ENCODE results near the gene CLIC2. TPM values are rescaled to one million over a fixed set of nuclear protein-coding genes. Genes with fewer than 3 reads are reported as not detected.
"Not testable (repeated sequence)": the region's sequence is repeated elsewhere in the genome, so short reads cannot be mapped to it uniquely, and the experiment has no call there.

The CLIC2 gene
- total RNA-seq: 1 to 10 TPM in 1 of 2 donors, under 1 TPM in 1; 0.64 to 1.0 TPM
- 0.18 TPM for polyA plus RNA-seq (2013, experiment 1 of 2)
- polyA plus RNA-seq (2013, experiment 2 of 2): 0.46 TPM
- long read RNA-seq, experiment 1: 0 reads
- long read RNA-seq, experiment 2: 0 reads
- long read RNA-seq, experiment 3: 0 reads
- long read RNA-seq, experiment 4: 0 reads

- Histone ChIP-seq H3K9ac (ENCODE audit: extremely low read depth, low read length, poor library complexity, severe bottlenecking) (no peak within 1 kb of the TSS), H3K36me3 (ENCODE audit: control insufficient read depth, insufficient read depth, low read length) (no peaks in the 10 kb centered on the region), H3K27ac (ENCODE audit: low read depth, low read length) (no peak within 1 kb of the TSS), H3K27me3 (ENCODE audit: control insufficient read depth, insufficient read depth, low read length, poor library complexity, severe bottlenecking) (no peaks in the 10 kb centered on the region), H3K4me3 (ENCODE audit: low read length) (no peak within 1 kb of the TSS), H3K4me1 (ENCODE audit: control insufficient read depth, insufficient read depth, low read length) (no peaks in the 10 kb centered on the region), H3K9me3 (ENCODE audit: control insufficient read depth, low read length) (no peaks in the 10 kb centered on the region)
- 81 to 100% methylated on average over 2 to 4 of the region's 5 CpGs for WGBS, 2 experiments (ENCODE audit: insufficient coverage in 1 of 2, insufficient read length in 1 of 2)
- peaks cover 11% of the 10 kb centered on the region for H3K9me3 Mint-ChIP-seq
- TF ChIP-seq, protein P1, sequence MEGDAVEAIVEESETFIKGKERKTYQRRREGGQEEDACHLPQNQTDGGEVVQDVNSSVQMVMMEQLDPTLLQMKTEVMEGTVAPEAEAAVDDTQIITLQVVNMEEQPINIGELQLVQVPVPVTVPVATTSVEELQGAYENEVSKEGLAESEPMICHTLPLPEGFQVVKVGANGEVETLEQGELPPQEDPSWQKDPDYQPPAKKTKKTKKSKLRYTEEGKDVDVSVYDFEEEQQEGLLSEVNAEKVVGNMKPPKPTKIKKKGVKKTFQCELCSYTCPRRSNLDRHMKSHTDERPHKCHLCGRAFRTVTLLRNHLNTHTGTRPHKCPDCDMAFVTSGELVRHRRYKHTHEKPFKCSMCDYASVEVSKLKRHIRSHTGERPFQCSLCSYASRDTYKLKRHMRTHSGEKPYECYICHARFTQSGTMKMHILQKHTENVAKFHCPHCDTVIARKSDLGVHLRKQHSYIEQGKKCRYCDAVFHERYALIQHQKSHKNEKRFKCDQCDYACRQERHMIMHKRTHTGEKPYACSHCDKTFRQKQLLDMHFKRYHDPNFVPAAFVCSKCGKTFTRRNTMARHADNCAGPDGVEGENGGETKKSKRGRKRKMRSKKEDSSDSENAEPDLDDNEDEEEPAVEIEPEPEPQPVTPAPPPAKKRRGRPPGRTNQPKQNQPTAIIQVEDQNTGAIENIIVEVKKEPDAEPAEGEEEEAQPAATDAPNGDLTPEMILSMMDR (conservative IDR thresholded peaks at IDR 0.05): no peak
- H3K4me1 Mint-ChIP-seq: no peaks in the 10 kb centered on the region
- H3K27me3 Mint-ChIP-seq (ENCODE audit: insufficient read depth): peaks cover 4% of the 10 kb centered on the region
- no peak within 1 kb of the TSS for H3K4me3 Mint-ChIP-seq
- no peak for DNase-seq
- no peaks in the 10 kb centered on the region for H3K36me3 Mint-ChIP-seq (ENCODE audit: low read depth)
- H3K27ac Mint-ChIP-seq: no peak within 1 kb of the TSS
These were observed at the start of gene CLIC2 for GRCh38 chrX:155334486-155335336. Gene CLIC2, minus strand, starts transcription at chrX:155334614. Its CDS starts 187 bp downstream, at chrX:155334427.

GRCh38 chrX:155382529-155382967 is 48.1 kb upstream of the CLIC2 start:
- not testable (repeated sequence) for H3K4me1 Mint-ChIP-seq; H3K4me3 Mint-ChIP-seq; H3K27me3 Mint-ChIP-seq (ENCODE audit: insufficient read depth); H3K27ac ChIP-seq (ENCODE audit: low read depth, low read length); H3K36me3 Mint-ChIP-seq (ENCODE audit: low read depth); H3K9ac ChIP-seq (ENCODE audit: extremely low read depth, low read length, poor library complexity, severe bottlenecking); H3K4me1 ChIP-seq (ENCODE audit: control insufficient read depth, insufficient read depth, low read length); H3K27me3 ChIP-seq (ENCODE audit: control insufficient read depth, insufficient read depth, low read length, poor library complexity, severe bottlenecking); DNase-seq; H3K9me3 Mint-ChIP-seq; H3K9me3 ChIP-seq (ENCODE audit: control insufficient read depth, low read length); H3K4me3 ChIP-seq (ENCODE audit: low read length); H3K27ac Mint-ChIP-seq; H3K36me3 ChIP-seq (ENCODE audit: control insufficient read depth, insufficient read depth, low read length)
- WGBS, 2 experiments (ENCODE audit: insufficient coverage in 1 of 2, insufficient read length in 1 of 2): no CpG with 5 or more reads among the region's 64 CpGs

- not testable (repeated sequence) for H3K4me3 ChIP-seq (ENCODE audit: low read length)
These were observed 47.6 kb upstream of the CLIC2 start, which contains the start of gene F8A2 for GRCh38 chrX:155381843-155382528. Gene F8A2, plus strand, starts transcription at chrX:155382095. Its CDS starts 20 bp downstream, at chrX:155382115.

GRCh38 chrX:155379802-155380201 is 45.4 kb upstream of the CLIC2 start:
- H3K9me3 ChIP-seq (ENCODE audit: control insufficient read depth, low read length); H3K27ac Mint-ChIP-seq; H3K4me1 ChIP-seq (ENCODE audit: control insufficient read depth, insufficient read depth, low read length); H3K36me3 Mint-ChIP-seq (ENCODE audit: low read depth); H3K4me3 ChIP-seq (ENCODE audit: low read length); DNase-seq; H3K27me3 ChIP-seq (ENCODE audit: control insufficient read depth, insufficient read depth, low read length, poor library complexity, severe bottlenecking); H3K27me3 Mint-ChIP-seq (ENCODE audit: insufficient read depth); H3K36me3 ChIP-seq (ENCODE audit: control insufficient read depth, insufficient read depth, low read length); H3K9me3 Mint-ChIP-seq; H3K4me1 Mint-ChIP-seq; H3K4me3 Mint-ChIP-seq; H3K27ac ChIP-seq (ENCODE audit: low read depth, low read length); H3K9ac ChIP-seq (ENCODE audit: extremely low read depth, low read length, poor library complexity, severe bottlenecking): not testable (repeated sequence)
- WGBS, 2 experiments (ENCODE audit: insufficient coverage in 1 of 2, insufficient read length in 1 of 2): no CpG with 5 or more reads among the region's 7 CpGs

More at GRCh38 chrX:155381843-155382528, 47.6 kb upstream of the CLIC2 start, which contains the start of gene F8A2:
- H3K9me3 Mint-ChIP-seq; H3K27me3 Mint-ChIP-seq (ENCODE audit: insufficient read depth); H3K4me1 ChIP-seq (ENCODE audit: control insufficient read depth, insufficient read depth, low read length); H3K36me3 ChIP-seq (ENCODE audit: control insufficient read depth, insufficient read depth, low read length); H3K27ac Mint-ChIP-seq; H3K27ac ChIP-seq (ENCODE audit: low read depth, low read length); H3K4me3 Mint-ChIP-seq; DNase-seq; H3K4me1 Mint-ChIP-seq; H3K36me3 Mint-ChIP-seq (ENCODE audit: low read depth); H3K27me3 ChIP-seq (ENCODE audit: control insufficient read depth, insufficient read depth, low read length, poor library complexity, severe bottlenecking); H3K9ac ChIP-seq (ENCODE audit: extremely low read depth, low read length, poor library complexity, severe bottlenecking); H3K9me3 ChIP-seq (ENCODE audit: control insufficient read depth, low read length): not testable (repeated sequence)
- WGBS, 2 experiments (ENCODE audit: insufficient coverage in 1 of 2, insufficient read length in 1 of 2): no CpG with 5 or more reads among the region's 90 CpGs

DNA sequence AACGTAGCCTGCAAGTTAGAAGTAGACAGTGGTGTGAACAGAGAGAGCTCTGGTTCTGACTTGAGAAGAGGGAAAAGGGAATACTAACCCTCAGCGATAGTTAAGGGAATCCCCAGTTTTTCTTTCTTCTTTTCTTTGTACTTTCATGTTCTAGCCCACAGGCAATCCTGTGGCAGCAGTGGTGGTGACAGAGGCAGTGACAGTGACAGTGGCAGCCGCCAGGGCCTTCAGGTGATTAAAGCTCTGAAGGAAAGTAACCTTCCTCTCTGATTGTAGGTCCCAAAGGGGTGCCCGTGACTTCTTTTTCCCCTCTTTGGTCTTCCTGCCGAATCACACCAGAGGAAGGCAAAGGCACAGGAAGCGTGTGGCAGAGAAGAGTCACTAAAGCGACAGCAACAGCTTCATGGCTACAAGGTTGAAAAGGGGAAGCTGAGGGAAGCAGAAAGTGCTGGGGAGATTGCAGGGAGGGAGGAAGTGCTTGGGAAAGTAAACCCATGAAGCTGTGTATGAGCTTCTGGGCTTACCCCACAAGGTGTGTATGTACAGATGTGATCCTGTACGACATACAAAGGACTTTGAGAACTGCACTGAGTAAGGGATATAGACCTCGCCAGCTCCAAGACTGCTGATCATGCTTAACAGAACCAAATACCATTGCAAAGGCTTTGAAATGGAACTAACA is 39.5 kb upstream of the CLIC2 start:
- not testable (repeated sequence) for H3K36me3 ChIP-seq (ENCODE audit: control insufficient read depth, insufficient read depth, low read length); DNase-seq; H3K4me1 ChIP-seq (ENCODE audit: control insufficient read depth, insufficient read depth, low read length); H3K27ac ChIP-seq (ENCODE audit: low read depth, low read length); H3K27me3 ChIP-seq (ENCODE audit: control insufficient read depth, insufficient read depth, low read length, poor library complexity, severe bottlenecking); H3K4me3 ChIP-seq (ENCODE audit: low read length); H3K9me3 Mint-ChIP-seq; H3K27ac Mint-ChIP-seq; H3K36me3 Mint-ChIP-seq (ENCODE audit: low read depth); H3K4me1 Mint-ChIP-seq; H3K27me3 Mint-ChIP-seq (ENCODE audit: insufficient read depth); H3K9ac ChIP-seq (ENCODE audit: extremely low read depth, low read length, poor library complexity, severe bottlenecking); H3K9me3 ChIP-seq (ENCODE audit: control insufficient read depth, low read length); H3K4me3 Mint-ChIP-seq
- no CpG with 5 or more reads among the region's 9 CpGs for WGBS, 2 experiments (ENCODE audit: insufficient coverage in 1 of 2, insufficient read length in 1 of 2)
